Lung (tissue), 12 donors: ENCODE measurements around the gene RASAL2. TPM values are rescaled to one million over a fixed set of nuclear protein-coding genes. Genes with fewer than 3 reads are reported as not detected.

ENCODE experiments used
- ATAC-seq: fragments of 200-7000 bp; cut with Tn5 transposase; one replicate; pipeline ENCODE4 v1.9.1; 2020; ENCODE audit warnings: moderate number of reproducible peaks; ENCODE audit not compliant: insufficient read depth, low FRiP score
- DNase-seq, 3 donors: peaks; one replicate each; pipeline ENCODE4 v3.0.0-alpha.2; 2013 to 2017
- H3K27ac ChIP-seq, 2 donors: one replicate each; pipeline ENCODE4 v1.5.1; 2013; ENCODE audit warnings: mild to moderate bottlenecking in 2 of 2, moderate library complexity in 2 of 2, control low read depth in 1 of 2, inconsistent platforms in 1 of 2, low read depth in 1 of 2, low read length in 1 of 2
- H3K27me3 ChIP-seq, 3 donors: one replicate each; pipeline ENCODE4 v1.5.1; 2013; ENCODE audit warnings: low read length in 2 of 3; ENCODE audit not compliant: control insufficient read depth in 3 of 3, insufficient read depth in 3 of 3
- H3K36me3 ChIP-seq, 4 donors: one replicate each; pipeline ENCODE4 v1.5.1; 2013; ENCODE audit warnings: low read length in 4 of 4, mild to moderate bottlenecking in 1 of 4, moderate library complexity in 1 of 4; ENCODE audit not compliant: control insufficient read depth in 4 of 4, insufficient read depth in 4 of 4
- H3K4me1 ChIP-seq, 5 donors: one replicate each; pipeline ENCODE4 v1.5.1; 2013; ENCODE audit warnings: low read length in 5 of 5, mild to moderate bottlenecking in 2 of 5, moderate library complexity in 1 of 5; ENCODE audit not compliant: control insufficient read depth in 5 of 5, insufficient read depth in 5 of 5
- H3K4me3 ChIP-seq: one replicate; pipeline ENCODE4 v1.5.1; 2013; ENCODE audit warnings: mild to moderate bottlenecking, control low read depth, moderate library complexity
- H3K9ac ChIP-seq, 2 donors: one replicate each; pipeline ENCODE4 v1.5.1; 2013; ENCODE audit warnings: low read length in 2 of 2, control low read depth in 1 of 2; ENCODE audit not compliant: insufficient read depth in 1 of 2
- H3K9me3 ChIP-seq, 4 donors: one replicate each; pipeline ENCODE4 v1.5.1; 2013; ENCODE audit warnings: low read length in 3 of 4, mild to moderate bottlenecking in 1 of 4, moderate library complexity in 1 of 4; ENCODE audit not compliant: control insufficient read depth in 4 of 4, insufficient read depth in 3 of 4
- CTCF ChIP-seq: IDR thresholded peaks from 2 replicates; pipeline ENCODE4 v1.5.1; 2012; ENCODE audit warnings: mild to moderate bottlenecking; ENCODE audit errors: control extremely low read depth, extremely low read depth
- WGBS, 2 donors: extraction: QIAGEN DNeasy Blood & Tissue Kit; methylation state at CpG; one replicate each; pipeline ENCODE4 v1.1.7; 2013; 5-methylcytosine and 5-hydroxymethylcytosine counted together
- polyA plus RNA-seq, 2 donors: library from polyadenylated mRNA; stranded (reverse); fragments of 200-250 nt; gene quantifications; one replicate each; pipeline ENCODE4 v1.2.1, GENCODE V29; 2013
- total RNA-seq, 2 donors: library from RNA; depleted of rRNA in 1 of 2; stranded (reverse); fragments of >200 nt in 1 of 2; gene quantifications; one replicate each; pipeline ENCODE4 v1.2.1, GENCODE V29; 2014 to 2021
- donor health status: control.
- donor health status: control.
- donor health status: Bipolar disorder and iron deficiency.
- donor health status: healthy.
- donor health status: DM: yes; HTN: yes; CAD: no.

RASAL2 gene
- total and polyA plus RNA-seq, 4 donors: 4.9 to 34.8 (median 15.8) TPM

DNA sequence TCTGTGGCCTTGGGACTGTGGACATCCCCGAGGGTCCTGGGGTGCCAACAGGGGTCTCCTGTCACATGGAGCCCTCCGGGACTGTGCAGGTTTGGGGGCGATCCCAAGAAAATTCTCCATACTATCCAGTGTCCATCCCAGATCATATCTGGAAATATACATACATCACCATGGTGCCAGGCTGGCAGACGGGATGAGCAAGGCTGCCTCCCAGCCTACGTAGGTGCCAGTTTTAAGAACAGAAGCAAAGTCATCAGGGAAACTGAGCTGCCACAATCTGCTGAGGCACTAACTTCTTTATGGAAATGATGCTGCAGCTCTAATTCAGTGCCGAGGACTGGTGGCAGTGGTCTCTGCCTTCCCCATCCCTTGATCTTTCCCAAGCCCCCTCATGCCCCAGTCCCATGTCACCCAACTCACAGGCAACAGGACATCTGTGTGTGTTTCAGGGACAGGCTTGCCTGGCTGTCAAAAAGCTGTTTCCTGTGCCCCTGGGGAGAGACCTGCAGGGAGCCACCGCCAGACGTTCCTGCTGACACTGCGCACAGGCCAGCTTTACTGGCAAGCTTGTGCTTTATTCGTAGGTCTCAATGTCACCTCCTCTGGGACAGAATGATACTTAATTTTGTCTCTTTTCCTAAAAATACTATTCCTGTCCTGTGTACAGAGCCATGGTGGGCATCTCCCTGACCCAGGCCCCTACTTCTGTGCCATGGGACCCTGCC is 434.5 kb downstream of the RASAL2 start:
- TF ChIP-seq CTCF: no peak
- peaks cover 0 to 5% (median 0%) of the 10 kb centered on the region in 5 donors for H3K4me1 ChIP-seq
- no peak overlapping the region for H3K4me3 ChIP-seq
- H3K9ac ChIP-seq: no peak overlapping the region
- no peak for DNase-seq
- H3K36me3 ChIP-seq: no peaks in the 10 kb centered on the region
- no peaks in the 10 kb centered on the region for H3K9me3 ChIP-seq
- WGBS, 2 donors: 84 to 89% methylated on average over 10 of the region's 10 CpGs
- H3K27me3 ChIP-seq: no peaks in the 10 kb centered on the region
- ATAC-seq: no peak
- no peak overlapping the region for H3K27ac ChIP-seq

DNA sequence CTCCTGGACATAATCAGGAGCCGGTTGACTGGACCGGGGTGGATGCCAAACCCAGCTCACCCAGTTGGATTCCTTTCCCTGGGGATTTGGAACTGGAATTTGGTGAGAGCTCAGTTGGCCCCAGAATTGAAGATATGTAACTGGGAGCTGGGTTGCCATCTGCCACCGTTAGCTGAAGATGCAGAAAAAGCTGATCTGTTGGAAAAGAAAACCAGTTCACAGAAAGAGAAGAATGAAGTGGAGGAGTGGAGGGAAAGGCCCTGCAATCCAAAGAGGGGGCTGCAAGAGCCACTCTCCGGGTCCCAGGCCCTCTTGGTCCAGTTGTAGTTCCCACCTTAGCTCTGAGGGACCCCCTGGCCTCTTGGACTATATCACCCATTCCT is 435.0 kb downstream of the RASAL2 start:
- ATAC-seq: no peak
- DNase-seq: no peak
- no peak overlapping the region for H3K9ac ChIP-seq
- no peaks in the 10 kb centered on the region for H3K27me3 ChIP-seq
- peaks cover 0 to 5% (median 0%) of the 10 kb centered on the region in 5 donors for H3K4me1 ChIP-seq
- WGBS, 2 donors: 82 to 100% methylated on average over 4 of the region's 4 CpGs
- no peak overlapping the region for H3K4me3 ChIP-seq
- TF ChIP-seq CTCF: no peak
- H3K27ac ChIP-seq: no peak overlapping the region
- H3K9me3 ChIP-seq: no peaks in the 10 kb centered on the region
- H3K36me3 ChIP-seq: no peaks in the 10 kb centered on the region

DNA sequence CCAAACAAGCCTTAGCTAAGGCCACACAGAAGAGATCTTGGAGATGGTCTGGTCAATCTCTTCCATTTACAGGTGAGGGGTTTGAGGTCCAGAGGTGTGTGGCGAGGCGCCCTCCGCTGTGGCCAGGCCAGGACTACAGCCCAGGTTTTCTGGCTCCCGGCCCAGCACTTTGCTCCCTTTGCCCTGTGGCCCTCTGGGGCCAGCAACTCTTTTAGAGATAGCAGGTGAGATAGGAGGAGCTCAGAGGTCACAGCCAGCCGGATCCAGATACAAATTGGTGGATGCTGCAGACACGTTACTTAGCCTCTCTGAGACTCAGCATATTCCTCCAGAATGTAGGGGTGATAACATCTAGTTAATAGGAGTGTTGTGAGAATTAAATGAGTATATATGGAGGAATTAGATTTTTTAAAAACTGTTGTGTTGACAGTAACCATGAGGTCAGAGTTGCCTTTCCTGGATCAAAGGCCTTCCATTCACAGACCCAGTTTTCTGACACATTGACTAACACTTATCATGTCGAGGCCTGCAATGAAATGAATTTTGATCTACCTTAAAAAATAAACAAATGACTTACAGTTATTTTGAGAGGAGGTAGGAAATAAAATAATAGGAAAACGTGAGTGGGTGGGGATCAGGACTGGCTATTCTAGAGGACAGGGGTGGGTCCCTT is 435.6 kb downstream of the RASAL2 start:
- WGBS, 2 donors: 91 to 95% methylated on average over 8 of the region's 8 CpGs
- Histone ChIP-seq H3K4me3 (no peak overlapping the region), H3K27ac (no peak overlapping the region), H3K27me3 (no peaks in the 10 kb centered on the region), H3K9me3 (no peaks in the 10 kb centered on the region), H3K36me3 (no peaks in the 10 kb centered on the region), H3K9ac (no peak overlapping the region), H3K4me1 (peaks cover 0 to 5% (median 0%) of the 10 kb centered on the region in 5 donors)
- ATAC-seq: no peak
- DNase-seq: no peak
- no peak for TF ChIP-seq CTCF
